Muscle of leg (tissue), 11 donors: Measurements from ENCODE around the gene SCUBE1. TPM values are rescaled to one million over a fixed set of nuclear protein-coding genes. Genes with fewer than 3 reads are reported as not detected.

Experiments
- DNase-seq: peaks from one replicate; pipeline ENCODE4 v3.0.0; 2013
- H3K27ac ChIP-seq: one replicate; pipeline ENCODE4 v1.5.1; 2013; ENCODE audit warnings: mild to moderate bottlenecking, low read length, control low read depth
- H3K27me3 ChIP-seq: one replicate; pipeline ENCODE4 v1.6.1; 2013; ENCODE audit warnings: low read length; ENCODE audit not compliant: control insufficient read depth, insufficient read depth
- H3K36me3 ChIP-seq: one replicate; pipeline ENCODE4 v1.6.1; 2013; ENCODE audit warnings: low read length; ENCODE audit not compliant: control insufficient read depth, insufficient read depth
- H3K4me1 ChIP-seq: one replicate; pipeline ENCODE4 v1.6.1; 2013; ENCODE audit warnings: low read length; ENCODE audit not compliant: control insufficient read depth, insufficient read depth
- H3K4me3 ChIP-seq: one replicate; pipeline ENCODE4 v1.5.1; 2013; ENCODE audit warnings: low read length, control low read depth
- H3K9me3 ChIP-seq: replicated peaks from 2 replicates; pipeline ENCODE4 v1.6.1; 2013; ENCODE audit warnings: low read depth, low read length; ENCODE audit not compliant: control insufficient read depth
- WGBS: methylation state at CpG from one replicate; pipeline ENCODE4 v1.1.5; 2013; ENCODE audit warnings: missing lambda C conversion rate; ENCODE audit not compliant: insufficient coverage; 5-methylcytosine and 5-hydroxymethylcytosine counted together
- polyA plus RNA-seq, 8 donors: library from polyadenylated mRNA; unstranded; fragments of 120-200 nt; gene quantifications; one replicate each; pipeline versions ENCODE4 v1.2.1 to v1.2.3, GENCODE V29; 2013; ENCODE audit warnings: inconsistent platforms in 1 of 8, low replicate concordance in 1 of 8; ENCODE audit not compliant: insufficient read length in 8 of 8, insufficient read depth in 1 of 8
- total RNA-seq: library from RNA; stranded (reverse); fragments of 120-200 nt; gene quantifications from one replicate; pipeline ENCODE4 v1.2.4, GENCODE V29; 2013

Gene SCUBE1
- total and polyA plus RNA-seq, 9 donors, result 0.13 to 2.1 (median 0.45) TPM

- H3K27me3 ChIP-seq, result peaks cover 18% of the 10 kb centered on the region
- no peak overlapping the region for H3K4me3 ChIP-seq
- no peak for DNase-seq
- H3K27ac ChIP-seq, result no peak overlapping the region
- H3K36me3 ChIP-seq, result no peaks in the 10 kb centered on the region
- no peaks in the 10 kb centered on the region for H3K4me1 ChIP-seq
- no peaks in the 10 kb centered on the region for H3K9me3 ChIP-seq
- WGBS, result no CpG with 5 or more reads among the region's 3 CpGs
These were observed 12.1 kb downstream of the SCUBE1 start for GRCh38 chr22:43331069-43331451.

GRCh38 chr22:43330178-43331068, 12.7 kb downstream of the SCUBE1 start:
- no peaks in the 10 kb centered on the region for H3K36me3 ChIP-seq
- H3K9me3 ChIP-seq, result no peaks in the 10 kb centered on the region
- no peak overlapping the region for H3K4me3 ChIP-seq
- DNase-seq, result peak; percentile 72
- 66% methylated on average over 2 of the region's 7 CpGs for WGBS
- peaks cover 19% of the 10 kb centered on the region for H3K27me3 ChIP-seq
- H3K27ac ChIP-seq, result no peak overlapping the region
- no peaks in the 10 kb centered on the region for H3K4me1 ChIP-seq

GRCh38 chr22:43329061-43329460, 14.1 kb downstream of the SCUBE1 start:
- Histone ChIP-seq H3K4me1 (no peaks in the 10 kb centered on the region), H3K4me3 (no peak overlapping the region), H3K27ac (no peak overlapping the region), H3K9me3 (no peaks in the 10 kb centered on the region), H3K36me3 (no peaks in the 10 kb centered on the region), H3K27me3 (peaks cover 23% of the 10 kb centered on the region)
- no peak for DNase-seq
- 79% methylated on average over 6 of the region's 7 CpGs for WGBS

- no peaks in the 10 kb centered on the region for H3K4me1 ChIP-seq
- no CpG with 5 or more reads among the region's 2 CpGs for WGBS
- H3K4me3 ChIP-seq, result no peak overlapping the region
These were observed 16.1 kb downstream of the SCUBE1 start for GRCh38 chr22:43327157-43327438.

GRCh38 chr22:43326331-43327156, 16.6 kb downstream of the SCUBE1 start:
- Histone ChIP-seq H3K4me1 (no peaks in the 10 kb centered on the region), H3K36me3 (no peaks in the 10 kb centered on the region), H3K27me3 (peaks cover 21% of the 10 kb centered on the region), H3K4me3 (no peak overlapping the region), H3K27ac (no peak overlapping the region), H3K9me3 (no peaks in the 10 kb centered on the region)
- no peak for DNase-seq
- 47% methylated on average over 10 of the region's 17 CpGs for WGBS

More at GRCh38 chr22:43327157-43327438, 16.1 kb downstream of the SCUBE1 start:
- Histone ChIP-seq H3K9me3 (no peaks in the 10 kb centered on the region), H3K27me3 (peaks cover 21% of the 10 kb centered on the region), H3K36me3 (no peaks in the 10 kb centered on the region), H3K27ac (no peak overlapping the region)
- DNase-seq, result no peak

- Histone ChIP-seq H3K4me3 (no peak overlapping the region), H3K4me1 (no peaks in the 10 kb centered on the region), H3K36me3 (no peaks in the 10 kb centered on the region), H3K9me3 (no peaks in the 10 kb centered on the region), H3K27me3 (peaks cover 24% of the 10 kb centered on the region), H3K27ac (no peak overlapping the region)
- no peak for DNase-seq
- 84% methylated on average over 12 of the region's 13 CpGs for WGBS
These were observed 18.0 kb downstream of the SCUBE1 start for GRCh38 chr22:43325176-43325575.

- Histone ChIP-seq H3K4me1 (no peaks in the 10 kb centered on the region), H3K4me3 (no peak overlapping the region), H3K9me3 (no peaks in the 10 kb centered on the region), H3K27ac (no peak overlapping the region), H3K36me3 (no peaks in the 10 kb centered on the region), H3K27me3 (peaks cover 26% of the 10 kb centered on the region)
- no peak for DNase-seq
- WGBS, result 86% methylated on average over 17 of the region's 21 CpGs
These were observed 21.9 kb downstream of the SCUBE1 start for GRCh38 chr22:43320943-43321900.

- Histone ChIP-seq H3K27ac (no peak overlapping the region), H3K4me3 (no peak overlapping the region), H3K9me3 (no peaks in the 10 kb centered on the region), H3K36me3 (no peaks in the 10 kb centered on the region), H3K27me3 (peaks cover 24% of the 10 kb centered on the region), H3K4me1 (no peaks in the 10 kb centered on the region)
- no peak for DNase-seq
- 87% methylated on average over 3 of the region's 10 CpGs for WGBS
These were observed 23.3 kb downstream of the SCUBE1 start for GRCh38 chr22:43319661-43320486.

GRCh38 chr22:43317239-43317638, 25.9 kb downstream of the SCUBE1 start:
- peaks cover 8% of the 10 kb centered on the region for H3K4me1 ChIP-seq
- H3K27me3 ChIP-seq, result peaks cover 23% of the 10 kb centered on the region
- no peaks in the 10 kb centered on the region for H3K36me3 ChIP-seq
- H3K4me3 ChIP-seq, result no peak overlapping the region
- no peak for DNase-seq
- no peak overlapping the region for H3K27ac ChIP-seq
- WGBS, result 52% methylated on average over 4 of the region's 9 CpGs
- H3K9me3 ChIP-seq, result no peaks in the 10 kb centered on the region
